ENCODE data around the gene ATG10. TPM values are rescaled to one million over a fixed set of nuclear protein-coding genes. Genes with fewer than 3 reads are reported as not detected.

Gene ATG10
- total and polyA plus RNA-seq, 2 of the 8 experiments (the other 6 are each of a cell fraction or from before 2014, with no cell fraction given), result 3.7 to 8.8 TPM

GRCh38 chr5:82277987-82278710 lies 306.3 kb downstream of the ATG10 start, which contains the start of gene RPS23 (continued):
- no peak for TF ChIP-seq BACH1 (IDR thresholded peaks at IDR 0.05; ENCODE audit: low read length)
- TF ChIP-seq GTF2F1 (IDR thresholded peaks at IDR 0.05; ENCODE audit: borderline replicate concordance, low read depth, low read length), result peak; percentile 27; the same call in 1 of the 2 replicates
- no peak for TF ChIP-seq CHD7 (IDR thresholded peaks at IDR 0.05; ENCODE audit: insufficient replicate concordance, low read length)
- TF ChIP-seq CHD1 (IDR thresholded peaks at IDR 0.05; ENCODE audit: low read depth, low read length), result no peak
- TF ChIP-seq SAP30 (IDR thresholded peaks at IDR 0.05; ENCODE audit: insufficient read depth, insufficient replicate concordance, low read length), result no peak
- no peak for TF ChIP-seq TCF12 (IDR thresholded peaks at IDR 0.05; ENCODE audit: low read depth, low read length)
- no peak for TF ChIP-seq SUZ12 (IDR thresholded peaks at IDR 0.05; ENCODE audit: low read length)
- no peak for TF ChIP-seq SRF (IDR thresholded peaks at IDR 0.05; ENCODE audit: low read depth, low read length)
- TF ChIP-seq MAX (IDR thresholded peaks at IDR 0.05), result peak; percentile 73
- no peak for TF ChIP-seq EP300 (IDR thresholded peaks at IDR 0.05; ENCODE audit: borderline replicate concordance in 1 of 2, low read depth in 2 of 2, low read length in 2 of 2)

Data from H1 (cell line).